GM13976 (cell line): ENCODE results near the gene SLC39A13.

Experiments
- DNase-seq: peaks from one replicate; pipeline ENCODE4 v3.0.0; 2012; ENCODE audit warnings: low spot score
- in situ Hi-C: fragments of 300-500 bp; cut with MboI; formaldehyde crosslinking; loops from one replicate; pipeline ENCODE4 v1.12.0; 2022; ENCODE audit warnings: low sequenced_read_pairs, mixed read lengths, inconsistent platforms; ENCODE audit not compliant: unreplicated experiment
- TF ChIP-seq, protein P1 (sequence below): IDR thresholded peaks from 2 replicates; pipeline ENCODE4 v1.5.1; 2012; ENCODE audit warnings: borderline replicate concordance, mild to moderate bottlenecking; ENCODE audit not compliant: insufficient read depth; ENCODE audit errors: extremely low read depth, missing control alignments, control extremely low read depth

SLC39A13 gene

DNA sequence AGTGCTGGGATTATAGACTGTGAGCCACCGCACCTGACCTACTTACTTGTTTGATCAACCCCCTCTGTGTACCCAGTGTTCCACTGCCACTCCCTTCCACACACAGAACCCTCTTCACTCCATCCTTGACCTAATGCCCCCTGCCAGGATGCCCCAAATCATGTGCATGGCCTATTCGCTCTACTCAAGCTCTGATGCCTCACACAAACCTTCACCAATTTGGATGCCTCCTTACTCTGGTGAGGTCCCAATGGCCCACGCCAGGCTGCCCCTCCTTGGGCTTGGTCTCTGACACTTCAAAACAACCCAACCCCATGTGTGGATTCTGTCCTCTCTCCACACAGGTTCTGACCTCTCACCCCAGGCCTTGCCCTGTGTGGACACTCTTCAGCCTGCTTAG, 27.3 kb downstream of the SLC39A13 start:
- in situ Hi-C loops = no loop called here
- TF ChIP-seq, protein P1, sequence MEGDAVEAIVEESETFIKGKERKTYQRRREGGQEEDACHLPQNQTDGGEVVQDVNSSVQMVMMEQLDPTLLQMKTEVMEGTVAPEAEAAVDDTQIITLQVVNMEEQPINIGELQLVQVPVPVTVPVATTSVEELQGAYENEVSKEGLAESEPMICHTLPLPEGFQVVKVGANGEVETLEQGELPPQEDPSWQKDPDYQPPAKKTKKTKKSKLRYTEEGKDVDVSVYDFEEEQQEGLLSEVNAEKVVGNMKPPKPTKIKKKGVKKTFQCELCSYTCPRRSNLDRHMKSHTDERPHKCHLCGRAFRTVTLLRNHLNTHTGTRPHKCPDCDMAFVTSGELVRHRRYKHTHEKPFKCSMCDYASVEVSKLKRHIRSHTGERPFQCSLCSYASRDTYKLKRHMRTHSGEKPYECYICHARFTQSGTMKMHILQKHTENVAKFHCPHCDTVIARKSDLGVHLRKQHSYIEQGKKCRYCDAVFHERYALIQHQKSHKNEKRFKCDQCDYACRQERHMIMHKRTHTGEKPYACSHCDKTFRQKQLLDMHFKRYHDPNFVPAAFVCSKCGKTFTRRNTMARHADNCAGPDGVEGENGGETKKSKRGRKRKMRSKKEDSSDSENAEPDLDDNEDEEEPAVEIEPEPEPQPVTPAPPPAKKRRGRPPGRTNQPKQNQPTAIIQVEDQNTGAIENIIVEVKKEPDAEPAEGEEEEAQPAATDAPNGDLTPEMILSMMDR = no peak
- no peak for DNase-seq

DNA sequence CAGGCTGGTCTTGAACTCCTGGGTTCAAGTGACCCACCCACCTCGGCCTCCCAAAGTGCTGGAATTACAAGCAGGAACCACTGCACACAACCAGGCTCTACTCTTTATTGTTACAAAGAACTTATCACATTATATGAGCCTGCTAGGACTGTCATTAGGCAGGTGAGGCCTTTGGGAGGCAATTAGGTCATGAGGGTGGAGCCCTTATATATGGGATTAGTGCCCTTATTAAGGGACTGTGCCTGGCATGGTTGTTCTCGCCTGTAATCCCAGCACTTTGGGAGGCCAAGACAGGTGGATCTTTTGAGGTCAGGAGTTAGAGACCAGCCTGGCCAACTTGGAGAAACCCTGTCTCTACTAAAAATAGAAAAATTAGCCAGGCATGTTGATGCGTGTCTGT, 28.3 kb downstream of the SLC39A13 start:
- TF ChIP-seq, protein P1 = no peak
- in situ Hi-C loops = no loop called here
- DNase-seq = no peak

DNA sequence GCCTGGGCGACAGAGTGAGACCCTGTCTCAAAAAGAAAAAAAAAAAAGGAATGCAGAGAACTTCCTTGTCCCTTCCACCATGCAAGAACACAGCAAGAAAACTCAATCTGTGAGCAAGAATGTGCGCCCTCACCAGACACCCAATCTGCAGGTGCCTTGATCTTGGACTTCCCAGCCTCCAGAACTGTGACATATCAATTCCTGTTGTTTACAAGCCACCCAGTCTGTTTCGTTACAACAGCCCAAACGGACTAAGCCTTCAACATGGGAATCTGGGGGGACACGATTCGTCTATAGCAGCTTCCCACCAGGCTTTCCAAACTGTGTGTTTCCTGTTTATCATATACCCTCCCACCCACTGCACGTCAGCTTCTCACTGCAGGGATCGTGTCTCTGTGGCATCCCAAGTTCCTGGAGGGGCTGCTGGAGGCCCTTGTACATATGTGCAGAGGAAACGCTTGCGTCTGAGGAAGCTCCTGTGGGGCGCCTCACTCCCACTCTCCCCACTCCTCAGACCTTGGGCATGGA, 28.9 kb downstream of the SLC39A13 start:
- no peak for DNase-seq
- in situ Hi-C loops = no loop called here
- TF ChIP-seq, protein P1 = no peak

DNA sequence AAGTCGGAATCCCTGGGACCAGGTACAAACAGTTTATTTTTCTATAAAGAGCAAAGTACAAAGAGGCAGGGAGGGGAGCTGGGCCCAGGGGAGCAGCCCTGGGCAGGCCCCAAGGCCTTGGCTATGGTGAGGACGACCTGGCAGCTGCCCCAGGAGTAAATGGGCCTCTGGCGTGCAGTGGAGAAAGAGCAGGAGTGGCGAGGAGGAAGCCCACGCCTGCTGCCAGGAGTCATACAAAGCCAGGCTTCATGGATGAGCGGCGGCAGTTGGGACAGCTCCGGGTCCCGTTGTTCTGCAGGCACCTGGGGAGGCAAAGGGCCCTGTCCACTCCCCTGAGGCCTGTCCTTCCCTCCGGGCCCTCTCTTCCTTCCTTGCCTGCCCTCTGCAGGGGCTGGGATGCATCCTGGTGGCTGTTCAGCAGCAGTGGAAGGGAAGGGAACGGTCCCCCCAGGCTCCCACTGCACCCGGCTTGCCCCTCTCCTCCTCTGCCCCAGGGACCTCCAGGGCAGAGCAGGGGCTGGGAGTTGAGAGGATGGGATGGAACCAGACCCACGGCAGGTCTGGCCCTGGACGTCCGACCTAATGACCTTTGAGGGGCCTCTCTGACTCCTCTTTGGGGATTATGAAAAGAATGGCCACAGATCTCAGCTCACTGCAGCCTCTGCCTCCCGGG, 29.5 kb downstream of the SLC39A13 start:
- in situ Hi-C loops = no loop called here
- no peak for DNase-seq

DNA sequence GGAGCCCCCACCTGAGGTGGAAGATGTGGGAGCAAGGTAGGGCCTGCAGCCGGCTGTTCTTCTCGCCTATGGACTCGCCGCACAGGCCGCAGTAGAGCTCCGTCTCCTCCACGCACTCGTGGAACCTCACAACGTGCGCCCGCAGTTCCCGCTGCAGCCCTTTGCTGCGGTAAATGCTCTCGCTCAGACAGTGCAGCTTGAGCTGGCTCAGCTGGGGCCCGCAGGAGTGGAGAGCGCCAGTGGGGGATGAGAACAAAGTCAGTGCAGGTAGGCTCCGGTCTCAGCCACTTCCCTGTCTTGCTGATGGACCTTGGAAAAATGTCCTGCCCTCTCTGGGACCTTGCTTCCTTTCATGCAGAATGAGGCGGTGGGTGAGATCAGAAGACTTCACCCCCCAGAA, 30.3 kb downstream of the SLC39A13 start:
- in situ Hi-C loops = no loop called here
- DNase-seq = no peak
- TF ChIP-seq, protein P1 = no peak

More for the DNA sequence above, 29.5 kb downstream of the SLC39A13 start:
- TF ChIP-seq, protein P1 = no peak

DNA sequence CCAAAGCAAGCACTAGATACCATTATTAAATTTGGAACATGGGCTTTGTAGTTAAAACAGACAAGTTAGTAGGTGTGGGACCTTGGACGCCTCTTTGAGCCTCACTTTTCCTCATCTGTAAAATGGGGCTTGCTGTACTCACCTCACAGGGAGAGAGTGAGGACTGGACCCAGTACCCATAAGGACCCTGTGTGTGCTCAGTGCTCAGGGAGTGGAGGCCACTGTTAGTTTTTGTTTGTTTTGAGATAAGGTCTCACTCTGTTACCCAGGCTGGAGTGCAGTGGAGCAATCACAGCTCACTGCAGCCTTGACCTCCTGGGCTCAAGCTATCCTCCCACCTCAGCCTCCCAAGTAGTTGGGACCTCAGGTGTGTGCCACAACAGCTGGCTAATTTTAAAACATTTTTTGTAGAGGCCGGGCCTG, 31.7 kb downstream of the SLC39A13 start:
- in situ Hi-C loops = no loop called here
- TF ChIP-seq, protein P1 = no peak
- no peak for DNase-seq
